DND-41 (cell line): Measurements from ENCODE around the gene RASGRF1.

ENCODE experiments used
- ATAC-seq: fragments of 200-7000 bp; cut with Tn5 transposase; 3 replicates; pipeline ENCODE4 v1.9.1; 2021; ENCODE audit warnings: low read depth; ENCODE audit not compliant: insufficient read depth
- DNase-seq: peaks from one replicate; pipeline ENCODE4 v3.0.0-alpha.2; 2020
- H2AFZ ChIP-seq: 2 replicates; pipeline ENCODE4 v1.6.0; 2012; ENCODE audit warnings: low read depth, low read length
- H3K27ac ChIP-seq: 2 replicates; pipeline ENCODE4 v1.5.1; 2012; ENCODE audit warnings: low read length, inconsistent platforms
- H3K27me3 ChIP-seq: fragments of 200-600 bp; sonication (generic); 2 replicates; pipeline ENCODE4 v1.6.0; 2012; ENCODE audit warnings: low read length, mild to moderate bottlenecking, inconsistent platforms; ENCODE audit not compliant: insufficient read depth, poor library complexity
- H3K36me3 ChIP-seq: 2 replicates; pipeline ENCODE4 v1.5.1; 2012; ENCODE audit warnings: low read length, inconsistent platforms; ENCODE audit not compliant: insufficient read depth
- H3K4me1 ChIP-seq: 2 replicates; pipeline ENCODE4 v1.5.1; 2012; ENCODE audit warnings: mild to moderate bottlenecking, low read length; ENCODE audit not compliant: insufficient read depth
- H3K4me2 ChIP-seq: 2 replicates; pipeline ENCODE4 v1.6.0; 2012; ENCODE audit warnings: mild to moderate bottlenecking, moderate library complexity, low read length, inconsistent platforms; ENCODE audit not compliant: insufficient read depth
- H3K4me3 ChIP-seq, 2 experiments: fragments of 200-600 bp in 1 of 2; shearing (Covaris generic) in 1 of 2; 2 replicates each; pipeline ENCODE4 v1.5.1; 2012 to 2016; ENCODE audit warnings: inconsistent platforms in 2 of 2, low read length in 2 of 2, mild to moderate bottlenecking in 2 of 2, low read depth in 1 of 2, moderate library complexity in 1 of 2
- H3K79me2 ChIP-seq: 2 replicates; pipeline ENCODE4 v1.6.0; 2012; ENCODE audit warnings: low read length, inconsistent platforms; ENCODE audit not compliant: insufficient read depth
- H3K9ac ChIP-seq: 2 replicates; pipeline ENCODE4 v1.6.0; 2012; ENCODE audit warnings: low read depth, mild to moderate bottlenecking, inconsistent platforms, low read length, moderate library complexity
- H3K9me3 ChIP-seq: 2 replicates; pipeline ENCODE4 v1.5.1; 2012; ENCODE audit warnings: low read length, moderate library complexity, mild to moderate bottlenecking, inconsistent platforms; ENCODE audit not compliant: insufficient read depth, severe bottlenecking
- H4K20me1 ChIP-seq: 2 replicates; pipeline ENCODE4 v1.6.0; 2012; ENCODE audit warnings: low read length; ENCODE audit not compliant: insufficient read depth
- EZH2 ChIP-seq: IDR thresholded peaks from 3 replicates; pipeline ENCODE4 v1.6.1; 2012; ENCODE audit warnings: borderline replicate concordance, low read depth, mild to moderate bottlenecking, moderate library complexity, low read length, inconsistent platforms; ENCODE audit not compliant: severe bottlenecking
- TF ChIP-seq, protein P1 (sequence below): IDR thresholded peaks from 2 replicates; pipeline ENCODE4 v1.5.1; 2012; ENCODE audit warnings: borderline replicate concordance, low read length, moderate library complexity, mild to moderate bottlenecking; ENCODE audit not compliant: poor library complexity, severe bottlenecking; ENCODE audit errors: extremely low read depth

Gene RASGRF1

DNA sequence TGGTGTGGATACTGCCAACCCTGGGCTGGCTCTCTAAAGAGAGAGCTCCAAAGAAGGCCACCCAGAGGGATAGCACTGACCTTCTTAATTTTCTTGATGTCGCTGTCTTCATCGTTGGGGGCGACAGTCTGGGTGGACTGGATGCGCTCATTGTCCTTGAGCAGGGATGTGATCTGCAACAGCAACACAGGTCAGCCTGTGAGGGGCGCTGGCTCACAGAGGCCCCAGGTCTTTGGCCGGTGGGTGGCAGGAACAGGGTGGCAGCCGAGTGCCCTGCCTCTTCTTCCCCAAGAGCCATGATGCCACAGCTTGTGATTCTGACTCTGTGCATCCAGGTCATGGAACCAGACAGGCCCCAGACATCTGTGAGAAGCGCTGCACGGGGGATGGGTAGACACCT, 41.2 kb downstream of the RASGRF1 start:
- no peaks in the 10 kb centered on the region for H3K79me2 ChIP-seq
- no peak overlapping the region for H3K27ac ChIP-seq
- TF ChIP-seq, protein P1, sequence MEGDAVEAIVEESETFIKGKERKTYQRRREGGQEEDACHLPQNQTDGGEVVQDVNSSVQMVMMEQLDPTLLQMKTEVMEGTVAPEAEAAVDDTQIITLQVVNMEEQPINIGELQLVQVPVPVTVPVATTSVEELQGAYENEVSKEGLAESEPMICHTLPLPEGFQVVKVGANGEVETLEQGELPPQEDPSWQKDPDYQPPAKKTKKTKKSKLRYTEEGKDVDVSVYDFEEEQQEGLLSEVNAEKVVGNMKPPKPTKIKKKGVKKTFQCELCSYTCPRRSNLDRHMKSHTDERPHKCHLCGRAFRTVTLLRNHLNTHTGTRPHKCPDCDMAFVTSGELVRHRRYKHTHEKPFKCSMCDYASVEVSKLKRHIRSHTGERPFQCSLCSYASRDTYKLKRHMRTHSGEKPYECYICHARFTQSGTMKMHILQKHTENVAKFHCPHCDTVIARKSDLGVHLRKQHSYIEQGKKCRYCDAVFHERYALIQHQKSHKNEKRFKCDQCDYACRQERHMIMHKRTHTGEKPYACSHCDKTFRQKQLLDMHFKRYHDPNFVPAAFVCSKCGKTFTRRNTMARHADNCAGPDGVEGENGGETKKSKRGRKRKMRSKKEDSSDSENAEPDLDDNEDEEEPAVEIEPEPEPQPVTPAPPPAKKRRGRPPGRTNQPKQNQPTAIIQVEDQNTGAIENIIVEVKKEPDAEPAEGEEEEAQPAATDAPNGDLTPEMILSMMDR, result no peak
- TF ChIP-seq EZH2, result no peak
- H3K9ac ChIP-seq, result no peak overlapping the region
- no peak overlapping the region for H2AFZ ChIP-seq
- H3K4me3 ChIP-seq, result no peak overlapping the region
- H3K9me3 ChIP-seq, result no peaks in the 10 kb centered on the region
- H3K4me1 ChIP-seq, result no peaks in the 10 kb centered on the region
- ATAC-seq (no peak), DNase-seq (no peak)
- H4K20me1 ChIP-seq, result no peaks in the 10 kb centered on the region
- no peaks in the 10 kb centered on the region for H3K36me3 ChIP-seq
- peaks cover 4% of the 10 kb centered on the region for H3K27me3 ChIP-seq
- H3K4me2 ChIP-seq, result no peak overlapping the region

- TF ChIP-seq, protein P1, result no peak
- no peak for TF ChIP-seq EZH2
These were observed 42.7 kb downstream of the RASGRF1 start for GRCh38 chr15:79047676-79048439.

GRCh38 chr15:79046691-79047404, 43.7 kb downstream of the RASGRF1 start:
- H2AFZ ChIP-seq, result no peak overlapping the region
- TF ChIP-seq, protein P1, result no peak
- no peak overlapping the region for H3K4me2 ChIP-seq

More at GRCh38 chr15:79047676-79048439, 42.7 kb downstream of the RASGRF1 start:
- Histone ChIP-seq H3K4me3 (no peak overlapping the region), H2AFZ (no peak overlapping the region), H3K9ac (no peak overlapping the region), H3K4me2 (no peak overlapping the region), H3K36me3 (no peaks in the 10 kb centered on the region), H3K4me1 (no peaks in the 10 kb centered on the region), H4K20me1 (no peaks in the 10 kb centered on the region), H3K27me3 (peaks cover 4% of the 10 kb centered on the region), H3K9me3 (peaks cover under 1% of the 10 kb centered on the region), H3K27ac (no peak overlapping the region), H3K79me2 (no peaks in the 10 kb centered on the region)
- ATAC-seq (no peak), DNase-seq (no peak)

More at GRCh38 chr15:79046691-79047404, 43.7 kb downstream of the RASGRF1 start:
- Histone ChIP-seq H3K9me3 (peaks cover 3% of the 10 kb centered on the region), H4K20me1 (no peaks in the 10 kb centered on the region), H3K27ac (no peak overlapping the region), H3K79me2 (no peaks in the 10 kb centered on the region), H3K36me3 (no peaks in the 10 kb centered on the region), H3K27me3 (peaks cover 4% of the 10 kb centered on the region), H3K4me1 (no peaks in the 10 kb centered on the region), H3K4me3 (no peak overlapping the region), H3K9ac (no peak overlapping the region)
- ATAC-seq (no peak), DNase-seq (no peak)
